HG02943 (cell line): Measurements from ENCODE around the gene ZFP64.
"Not testable (repeated sequence)": the region's sequence is repeated elsewhere in the genome, so short reads cannot be mapped to it uniquely, and the experiment has no call there.

Experiments
- ATAC-seq: cut with Tn5 transposase; IDR thresholded peaks from one replicate; pipeline ENCODE4 v1.9.1; 2021; ENCODE audit warnings: mild to moderate bottlenecking, low read depth, moderate library complexity; ENCODE audit not compliant: unreplicated experiment

The ZFP64 gene

DNA sequence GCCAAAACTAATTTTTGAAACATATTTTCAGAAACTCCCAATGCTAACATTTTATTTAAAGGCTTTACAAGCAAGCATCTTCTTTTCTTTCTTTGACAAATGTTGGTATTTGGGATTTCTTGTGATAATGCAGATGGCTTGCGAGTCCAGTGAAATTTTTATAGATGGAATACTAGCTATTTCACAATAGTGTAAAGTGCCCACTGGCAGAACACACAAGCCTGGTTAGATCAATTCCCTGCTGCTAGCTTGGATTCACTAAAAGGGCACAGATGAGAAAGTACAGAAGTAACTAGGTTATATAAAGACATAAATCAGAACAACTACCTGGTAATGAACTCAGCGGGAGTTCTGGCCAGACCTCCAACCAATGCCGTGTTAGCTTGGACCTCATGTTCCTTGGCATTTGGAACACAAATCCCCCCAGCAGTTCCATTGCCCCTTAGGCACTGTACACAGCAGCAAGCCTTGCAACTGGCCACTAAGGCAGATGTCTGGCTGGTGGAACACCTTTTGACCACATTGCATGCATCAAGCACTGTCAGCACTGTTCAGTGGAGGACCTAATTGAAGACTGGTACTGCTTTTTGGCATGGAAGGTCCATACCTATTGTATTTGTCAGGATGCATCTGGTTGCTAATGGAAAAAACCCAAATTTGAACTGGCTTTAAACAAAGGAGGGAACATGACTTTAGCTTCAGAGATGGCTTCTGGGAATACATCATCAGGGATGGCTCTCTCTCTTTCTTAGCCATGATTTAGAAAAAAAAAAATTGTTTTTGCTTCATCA, 15.6 kb upstream of the ZFP64 start:
- no peak for ATAC-seq

DNA sequence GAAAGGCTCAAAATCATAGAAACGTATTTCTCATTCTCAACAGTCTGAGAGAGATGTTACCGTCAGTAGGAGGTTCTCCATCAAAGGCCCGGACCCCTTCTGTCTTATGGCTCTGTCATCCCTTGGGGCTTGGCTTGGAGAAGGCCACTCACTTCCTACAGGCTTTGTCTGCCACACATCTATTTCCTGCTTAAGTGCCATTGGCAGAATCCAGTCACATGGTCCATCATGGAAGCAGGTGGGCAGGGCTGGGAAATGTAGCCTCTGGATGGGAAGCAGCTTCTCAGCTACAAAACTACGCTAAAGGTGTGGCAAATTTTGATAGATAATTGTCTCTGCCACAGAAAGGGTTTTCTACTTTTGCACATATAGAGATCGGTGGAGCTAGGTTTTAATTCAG, 12.6 kb upstream of the ZFP64 start:
- ATAC-seq = no peak

DNA sequence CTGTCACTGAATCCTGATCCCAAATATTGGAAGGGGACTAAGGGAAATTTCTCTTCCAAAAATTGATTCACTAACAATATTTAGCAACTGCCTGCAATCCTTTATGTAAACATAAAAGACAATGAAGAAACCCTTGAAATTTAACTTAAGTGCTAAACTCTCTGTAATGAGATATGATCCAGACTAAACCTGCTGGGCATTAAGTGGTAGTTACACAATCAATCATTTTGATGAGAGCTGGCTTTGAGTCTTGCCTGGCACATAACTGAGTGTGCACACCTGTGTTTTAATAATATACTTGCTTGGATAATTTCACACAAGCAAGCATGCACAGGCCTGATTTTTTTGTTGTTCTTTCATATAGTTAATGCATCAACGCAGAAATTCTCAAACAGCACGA, 9.8 kb upstream of the ZFP64 start:
- no peak for ATAC-seq

DNA sequence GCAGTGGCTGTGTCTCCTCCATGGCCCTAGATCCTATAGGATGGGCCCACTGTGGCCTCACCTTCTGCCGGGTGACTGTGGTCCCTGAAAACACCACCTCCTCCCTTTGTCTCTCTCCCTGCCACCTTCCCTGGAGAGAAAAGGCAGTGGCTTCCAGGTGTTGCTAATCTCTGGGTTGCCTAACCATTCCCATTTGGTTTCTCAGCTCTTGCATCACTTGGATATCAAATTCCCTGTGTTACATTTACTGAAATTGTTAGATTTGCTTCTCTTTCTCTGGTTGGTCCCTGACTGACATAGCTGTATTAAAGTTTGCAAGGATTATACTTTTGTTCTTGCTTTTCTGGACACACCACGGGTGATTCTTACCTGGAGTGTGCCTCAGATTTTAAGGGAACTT, 9.3 kb upstream of the ZFP64 start:
- ATAC-seq = no peak

DNA sequence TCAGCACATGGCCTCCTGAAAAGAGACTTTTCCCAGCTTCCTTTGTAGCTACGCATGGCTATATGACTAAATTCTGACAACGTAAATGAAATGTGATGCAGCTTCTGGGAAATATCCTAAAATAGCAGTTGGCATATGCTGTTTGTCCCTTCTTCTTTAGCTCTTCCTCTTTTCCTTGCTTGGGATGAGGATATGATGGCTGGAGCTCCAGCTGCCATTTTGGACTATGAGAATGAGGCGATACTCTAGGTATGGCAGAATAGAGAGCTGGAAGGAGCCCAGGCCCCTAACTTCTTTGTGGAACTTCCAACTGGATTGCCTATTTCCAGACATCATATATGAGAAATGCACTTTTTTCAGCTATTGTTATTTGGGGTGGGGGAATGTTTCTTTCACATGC, 5.3 kb upstream of the ZFP64 start:
- ATAC-seq = no peak

DNA sequence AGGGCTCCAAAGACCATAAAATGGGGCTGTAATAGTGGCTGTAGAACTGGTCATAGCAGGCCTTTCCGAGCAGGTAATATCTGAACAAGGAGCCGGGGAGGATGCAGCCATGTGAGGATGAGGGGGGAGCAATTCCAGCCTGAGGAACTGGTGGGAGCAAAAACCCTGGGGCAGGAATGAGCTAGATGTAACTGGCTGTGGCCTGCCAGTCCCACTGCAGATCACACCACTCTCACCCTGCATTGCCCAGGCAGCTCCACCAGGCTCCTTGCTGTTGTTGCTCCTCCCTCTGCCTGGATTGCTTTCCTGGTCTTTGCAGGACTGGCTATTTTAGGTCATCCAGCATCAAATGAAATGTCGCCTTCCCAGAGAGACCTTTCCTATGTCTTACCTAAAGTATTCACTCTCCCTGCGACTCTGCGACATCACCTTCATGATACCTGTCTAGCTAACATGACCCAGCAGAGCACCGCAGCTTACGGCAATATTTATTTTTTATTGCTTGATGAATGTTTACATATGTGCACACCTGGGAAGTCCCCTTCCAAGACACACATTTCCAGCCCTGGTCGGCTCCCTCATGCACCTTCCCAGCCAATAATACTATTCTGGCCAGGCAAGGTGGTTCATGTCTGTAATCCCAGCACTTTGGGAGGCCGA, 2.4 kb upstream of the ZFP64 start:
- no peak for ATAC-seq

DNA sequence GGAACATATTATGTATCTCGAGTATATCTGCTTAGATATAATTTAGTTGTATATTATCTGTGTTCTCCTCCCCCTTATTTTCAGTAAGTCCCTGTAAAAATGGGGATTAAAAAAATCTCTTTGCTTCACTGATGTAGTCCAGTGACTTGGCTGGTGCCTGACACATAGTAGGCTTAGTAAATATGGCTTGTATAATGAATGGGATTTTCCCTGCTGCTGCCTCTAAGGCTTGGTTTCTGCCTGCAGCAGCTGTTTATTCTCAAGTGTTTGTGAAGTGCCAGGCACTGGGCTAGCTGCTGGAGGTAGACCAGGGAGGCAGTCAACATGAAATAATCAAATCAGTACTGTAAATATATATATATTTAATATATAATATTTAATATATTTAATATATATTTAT, 1.6 kb upstream of the ZFP64 start:
- ATAC-seq = no peak

DNA sequence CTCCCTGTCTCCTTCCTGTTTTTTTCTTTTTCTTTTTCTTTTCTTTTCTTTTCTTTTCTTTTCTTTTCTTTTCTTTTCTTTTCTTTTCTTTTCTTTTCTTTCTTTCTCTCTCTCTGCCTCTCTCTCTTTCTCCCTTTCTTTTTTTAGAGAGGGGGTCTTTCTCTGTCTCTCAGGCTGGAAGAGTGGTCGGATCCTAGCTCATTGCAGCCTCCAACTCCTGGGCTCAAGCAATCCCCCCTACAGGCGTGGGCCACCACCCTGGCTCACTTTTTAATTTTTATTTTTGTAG, 1.1 kb upstream of the ZFP64 start:
- not testable (repeated sequence) for ATAC-seq

DNA sequence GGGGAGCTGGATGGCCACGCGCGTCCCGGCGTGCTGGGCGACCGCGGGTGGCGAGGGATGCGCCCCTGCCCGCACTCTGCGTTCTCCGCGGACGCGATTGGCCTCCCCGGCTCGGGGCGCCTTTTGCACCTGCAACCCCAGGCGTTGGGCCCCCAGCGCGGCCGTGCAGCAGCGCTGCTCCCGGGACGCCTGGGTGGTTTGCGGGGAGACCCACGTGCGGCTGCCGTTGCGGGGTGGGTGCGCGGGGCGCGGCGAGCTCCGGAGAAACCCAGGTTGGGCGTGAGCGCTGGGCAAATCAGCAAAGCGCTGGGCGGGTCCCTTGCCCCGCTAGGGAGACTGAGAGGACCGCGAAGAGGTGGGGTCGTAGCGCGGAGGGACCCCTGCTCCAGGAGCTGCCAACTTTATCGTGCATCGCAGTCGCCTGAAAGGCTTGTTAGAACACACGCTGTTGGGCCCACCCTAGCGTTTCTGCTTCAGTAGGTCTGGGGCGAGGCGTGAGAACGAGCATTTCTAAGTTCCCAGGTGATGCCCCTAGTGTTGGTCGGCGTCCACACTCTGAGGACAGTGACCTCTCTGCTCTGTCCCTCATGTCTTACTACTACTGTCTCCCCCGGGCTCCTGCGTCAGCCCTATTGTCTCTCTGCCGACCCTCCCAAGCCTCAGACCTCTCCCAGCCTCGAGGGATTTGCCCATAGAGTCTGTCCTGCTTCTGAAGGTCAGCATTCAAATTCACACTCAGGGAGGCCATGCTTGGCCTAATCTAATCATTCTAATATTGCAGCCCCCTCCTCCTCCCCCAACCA, 538 bp upstream of the ZFP64 start:
- peak; percentile 55 for ATAC-seq

DNA sequence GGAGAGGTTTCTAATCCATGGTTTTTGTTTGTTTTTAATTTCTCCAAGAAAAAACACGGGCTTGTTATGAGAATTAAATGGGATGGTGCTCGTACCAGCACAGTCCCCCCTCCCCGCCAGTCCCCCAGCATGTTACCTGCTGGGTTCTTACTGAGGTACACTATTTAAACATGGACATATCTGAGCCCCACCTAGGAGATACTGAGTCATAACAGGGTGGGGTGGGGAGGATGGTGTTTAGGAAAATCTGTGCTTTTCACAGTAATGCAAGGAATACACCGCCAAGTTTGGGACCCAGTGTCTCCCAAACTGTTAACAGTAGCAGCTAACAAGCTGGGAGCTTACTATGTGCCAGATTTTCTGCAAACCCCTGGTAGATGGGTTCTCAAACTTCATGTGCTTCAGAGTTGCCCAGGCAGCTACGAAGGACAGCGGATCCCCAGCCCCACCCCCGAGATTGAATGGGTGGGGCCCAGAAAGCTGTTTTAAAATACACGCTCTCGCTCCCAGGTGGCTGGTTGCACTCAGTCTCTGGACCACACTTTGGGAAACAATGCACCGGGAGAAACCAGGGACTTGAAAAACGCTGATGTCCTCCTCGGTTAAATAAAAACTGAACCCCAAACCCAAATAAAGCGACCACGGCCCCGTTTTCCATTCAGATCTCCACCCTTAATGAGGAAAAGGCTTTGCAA, 995 bp downstream of the ZFP64 start:
- ATAC-seq = no peak

DNA sequence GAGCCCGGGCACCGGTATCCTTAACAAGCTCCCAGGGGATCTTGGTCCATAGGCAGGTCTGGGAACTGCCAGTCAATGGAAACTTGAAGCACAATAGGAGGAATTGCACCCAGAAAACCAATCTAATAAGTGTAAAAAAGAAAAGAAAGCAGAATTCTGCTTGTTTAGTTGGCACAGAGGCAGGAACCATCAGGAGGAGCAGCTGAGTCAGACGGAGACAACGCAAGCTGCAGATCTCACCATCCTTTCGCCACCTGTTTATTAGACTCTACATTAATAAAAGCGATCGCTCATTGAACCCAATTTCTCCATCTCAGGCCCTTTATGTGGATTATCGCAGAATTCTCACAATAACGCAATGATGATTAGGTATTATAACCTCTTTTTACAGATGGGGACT, 9.8 kb downstream of the ZFP64 start:
- no peak for ATAC-seq

DNA sequence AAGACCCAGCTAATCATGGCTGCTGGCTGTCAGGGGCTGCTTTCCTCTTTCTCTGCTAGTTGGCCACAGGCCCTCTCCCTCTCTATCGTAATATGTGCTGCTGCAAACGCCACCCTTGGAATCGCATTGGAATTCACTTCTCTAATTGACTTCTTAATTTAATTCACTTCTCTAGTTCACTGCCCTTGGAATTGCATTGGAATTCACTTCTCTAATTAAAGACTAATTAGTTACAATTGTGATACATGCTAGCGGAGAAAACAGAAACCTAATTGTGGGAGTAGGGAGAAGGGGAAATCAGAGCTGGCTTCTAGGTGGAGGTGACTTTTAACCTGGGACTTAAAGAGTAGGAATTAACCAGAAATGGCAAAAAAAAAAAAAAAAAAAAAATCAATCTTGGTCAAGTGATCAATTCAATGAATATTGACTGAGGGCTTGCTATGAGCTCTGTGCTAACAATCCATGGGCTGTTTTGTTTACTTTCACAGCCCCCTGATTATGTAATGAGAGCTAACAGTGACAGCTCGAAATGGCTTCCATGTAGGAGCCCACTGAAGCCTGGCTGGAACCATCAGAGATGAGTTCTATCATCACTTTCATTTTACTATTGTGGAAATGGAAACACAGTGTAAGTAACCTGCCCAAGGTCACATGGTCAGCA, 11.3 kb downstream of the ZFP64 start:
- ATAC-seq = no peak

DNA sequence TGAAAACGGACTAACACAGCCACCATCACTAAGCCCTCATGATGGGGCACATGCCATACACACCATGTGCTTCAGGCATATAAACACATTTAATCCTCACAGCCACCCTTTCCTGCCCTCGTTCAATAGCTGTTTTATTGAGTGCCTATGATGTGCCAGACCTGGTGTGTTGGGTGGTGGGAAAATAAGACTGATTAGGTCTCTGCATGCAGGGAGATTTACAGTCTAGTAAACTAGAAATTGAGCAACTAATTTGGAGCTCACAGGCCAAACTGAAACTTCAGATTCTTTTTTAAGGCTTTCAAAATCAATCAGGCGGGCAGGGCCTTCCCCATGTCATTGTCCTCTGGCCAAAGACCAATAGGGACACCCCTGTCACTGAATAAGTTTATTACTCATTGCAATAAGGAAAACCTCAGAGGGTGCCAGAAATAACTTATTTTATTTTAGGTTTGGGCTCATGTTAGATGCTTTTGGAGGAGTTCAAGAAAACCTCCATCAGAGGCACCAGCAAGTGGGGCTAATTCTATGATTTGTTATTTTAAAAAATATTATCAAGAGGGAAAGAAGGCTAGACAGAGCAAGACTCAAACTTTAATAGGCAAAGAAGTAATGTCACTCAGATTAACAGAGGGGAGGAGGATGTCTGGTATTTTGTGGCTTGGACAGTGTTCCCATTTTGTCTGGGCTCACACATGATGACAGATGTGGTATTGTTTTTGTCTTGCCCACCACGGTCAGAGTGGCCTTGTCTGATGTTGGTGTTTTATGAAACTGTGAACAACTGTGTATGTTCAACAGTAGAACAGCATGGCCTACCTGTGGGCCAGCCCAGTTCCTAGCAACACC, 12.0 kb downstream of the ZFP64 start:
- peak; percentile 85 for ATAC-seq

DNA sequence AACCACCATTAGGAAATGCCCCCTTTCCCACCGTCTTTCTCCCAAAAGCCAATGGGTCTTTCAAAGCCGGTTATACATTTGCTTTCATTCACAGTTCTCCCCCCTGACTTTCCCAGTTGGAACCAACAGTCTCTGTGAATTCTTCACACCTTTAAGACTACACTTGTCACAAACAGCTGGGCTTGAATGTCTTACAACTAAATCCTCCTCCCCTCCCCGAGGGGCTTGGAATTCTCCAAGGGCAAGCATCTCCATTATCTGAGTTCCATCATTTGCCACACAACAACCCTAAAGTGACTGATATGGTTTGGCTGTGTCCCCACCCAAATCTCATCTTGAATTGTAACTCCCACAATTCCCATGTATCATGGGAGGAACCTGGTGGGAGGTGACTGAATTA, 12.9 kb downstream of the ZFP64 start:
- ATAC-seq = no peak

DNA sequence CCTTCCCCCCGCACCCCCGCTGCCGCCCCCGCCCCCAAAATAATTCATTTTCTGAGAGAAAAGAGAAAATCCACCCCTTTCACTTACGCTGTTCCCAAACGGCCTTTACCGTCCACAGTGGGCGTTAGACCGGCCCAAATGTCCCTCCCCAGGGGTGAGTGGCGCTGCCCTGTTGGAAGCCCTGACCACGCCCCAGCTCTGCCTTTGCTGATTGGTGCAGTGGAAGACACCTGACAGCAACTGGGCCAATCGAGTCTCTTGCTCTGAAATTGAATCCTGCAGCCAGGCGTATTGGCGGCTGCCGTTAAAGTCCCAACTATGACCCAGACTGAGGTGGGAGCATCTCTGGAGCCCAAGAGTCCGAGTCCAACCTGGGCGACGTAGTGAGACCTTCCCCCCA, 15.7 kb downstream of the ZFP64 start:
- no peak for ATAC-seq

DNA sequence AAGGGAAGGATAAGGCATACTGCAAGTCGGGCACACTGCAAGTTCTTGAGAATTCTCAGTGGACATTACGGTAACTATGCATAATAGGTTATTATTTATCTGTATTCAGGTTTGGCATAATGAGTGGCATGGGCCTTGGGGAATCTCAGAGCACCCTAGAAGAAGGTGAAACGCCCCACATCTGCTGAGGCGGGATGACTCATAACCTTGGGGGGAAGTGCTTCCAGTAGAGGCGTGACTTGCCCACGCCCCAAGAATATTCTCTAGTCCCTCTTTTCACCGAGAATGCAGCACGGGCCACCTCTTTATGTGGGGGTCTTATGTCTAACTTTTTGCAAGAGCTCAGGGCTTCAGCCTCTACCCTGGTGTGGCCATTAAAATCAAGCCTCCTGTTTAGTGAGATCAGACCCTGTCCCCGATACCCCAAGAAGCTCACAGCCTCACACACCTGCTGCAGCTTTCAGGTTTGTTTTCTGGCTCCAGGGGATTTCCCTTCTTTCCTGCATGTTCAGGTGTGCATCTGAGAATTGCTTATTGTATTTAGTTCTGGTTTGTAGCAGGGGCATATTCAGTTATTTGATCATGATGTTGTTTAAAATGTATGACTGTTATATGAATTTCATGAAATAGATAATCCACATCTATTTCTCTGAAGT, 19.1 kb downstream of the ZFP64 start:
- ATAC-seq = peak; percentile 69

DNA sequence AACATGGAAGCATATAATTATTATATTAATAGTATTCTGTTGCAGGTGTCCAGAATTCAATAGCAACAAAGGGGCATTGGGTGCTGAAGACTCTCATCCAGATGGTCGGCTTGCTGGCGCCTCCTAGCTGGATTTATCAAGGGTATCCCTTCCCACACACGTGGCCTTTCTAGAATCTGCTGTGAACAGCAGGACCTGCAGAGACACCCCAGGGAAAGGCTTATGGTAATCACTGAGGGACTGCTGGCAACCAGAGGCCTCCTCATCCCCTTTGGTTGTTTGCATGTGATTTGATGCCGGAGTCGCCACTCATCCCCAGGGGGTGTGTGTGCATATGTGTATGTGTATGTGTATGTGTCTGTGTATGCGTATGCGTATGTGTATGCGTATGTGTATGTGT, 20.6 kb downstream of the ZFP64 start:
- ATAC-seq = no peak

DNA sequence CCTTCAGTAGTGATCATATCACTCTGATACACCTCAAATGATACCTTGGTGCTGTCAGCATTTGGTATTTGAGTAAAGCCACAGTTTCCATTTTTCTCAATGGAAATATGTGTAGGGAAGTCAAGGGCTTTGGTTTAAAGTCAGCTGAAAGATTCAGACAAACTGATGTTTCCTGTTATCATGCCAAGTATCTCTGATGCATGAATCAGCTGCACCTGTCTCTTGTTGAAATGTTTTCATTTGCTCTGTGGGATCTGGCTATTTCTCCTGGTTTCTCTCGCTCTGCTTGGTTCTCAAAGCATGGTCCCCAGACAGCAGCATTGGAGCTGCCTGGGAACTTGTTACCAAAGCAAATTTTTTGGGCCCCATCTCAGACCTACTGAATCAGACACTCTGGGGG, 23.5 kb downstream of the ZFP64 start:
- ATAC-seq = no peak

DNA sequence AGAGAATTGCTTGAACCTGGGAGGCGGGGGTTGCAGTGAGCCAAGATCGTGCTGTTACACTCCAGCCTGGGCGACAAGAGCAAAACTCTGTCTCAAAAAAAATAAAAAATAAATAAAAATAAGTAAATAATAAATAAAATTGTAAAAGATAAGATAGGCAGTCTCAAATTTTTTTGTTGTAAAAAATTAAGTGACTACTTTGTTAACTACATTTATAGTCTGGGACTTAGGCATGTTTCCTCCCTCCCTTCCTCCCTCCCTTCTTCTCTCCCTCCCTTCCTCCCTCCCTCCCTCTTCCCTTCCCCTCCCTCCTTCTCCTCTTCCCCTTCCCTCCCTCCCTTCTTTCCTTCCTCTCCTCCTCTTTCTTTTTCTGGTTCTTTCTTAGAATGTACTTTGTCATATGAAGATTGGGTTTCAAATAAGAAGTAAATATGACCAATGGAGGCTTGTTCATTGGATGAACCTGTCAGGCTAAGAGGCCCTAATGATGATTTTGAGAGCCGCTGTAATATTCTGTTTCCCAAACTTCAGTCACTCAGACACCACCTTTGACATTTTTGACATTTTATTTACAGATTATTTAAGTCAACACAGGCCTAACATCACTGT, 24.2 kb downstream of the ZFP64 start:
- ATAC-seq = no peak
